Astrocyte (in vitro differentiated cells and primary cell): Measurements from ENCODE around the gene RSF1. TPM values are rescaled to one million over a fixed set of nuclear protein-coding genes. Genes with fewer than 3 reads are reported as not detected.

Source experiments
- total RNA-seq: library from RNA; stranded (reverse); gene quantifications from 2 replicates; pipeline ENCODE4 v1.2.1, GENCODE V29; 2021

Gene RSF1
- total RNA-seq, 1 donor from 2014 or later, result 84.0 TPM

Other genes starting within 250 kb of the RSF1 start
- 0.48 and 0.91 TPM in 2 replicates for gene AQP11, start 230.8 kb downstream of the RSF1 start, total RNA-seq
- gene CLNS1A, start 182.9 kb downstream of the RSF1 start, total RNA-seq, result 94.6 and 104 TPM in 2 replicates
- gene AAMDC, start 422 bp upstream of the RSF1 start, total RNA-seq, result 49.0 and 53.1 TPM in 2 replicates
- 32.2 and 35.0 TPM in 2 replicates for gene INTS4, start 173.9 kb upstream of the RSF1 start, total RNA-seq
- 1.0 and 1.1 TPM in 2 replicates for gene KCTD14, start 202.6 kb upstream of the RSF1 start, total RNA-seq
- gene THRSP, start 243.1 kb upstream of the RSF1 start, total RNA-seq, result not detected in 2 replicates